Activated naive CD4-positive, alpha-beta T cell treated with anti-CD3 and anti-CD28 coated beads for 36 hours (primary cell): ENCODE data around the gene EGFL6. TPM values are rescaled to one million over a fixed set of nuclear protein-coding genes. Genes with fewer than 3 reads are reported as not detected.

ENCODE experiments used
- CTCF ChIA-PET: fragments of 350-600 bp; sonication (Branson Sonifier 250); formaldehyde crosslinking; loops from one replicate; lab custom pipeline; 2021; ENCODE audit warnings: antibody characterized with exemption; lab: Charles Lee
- DNase-seq: peaks from one replicate; pipeline ENCODE4 v3.0.0-alpha.2; 2020
- H3K27ac Mint-ChIP-seq: one replicate; pipeline ENCODE4 v1.8.0; 2021; ENCODE audit warnings: mild to moderate bottlenecking, mixed read lengths
- H3K27me3 Mint-ChIP-seq: one replicate; pipeline ENCODE4 v1.8.0; 2021; ENCODE audit warnings: low read depth, mixed read lengths
- H3K36me3 Mint-ChIP-seq: one replicate; pipeline ENCODE4 v1.8.0; 2021; ENCODE audit warnings: low read depth, mixed read lengths
- H3K4me1 Mint-ChIP-seq: one replicate; pipeline ENCODE4 v1.8.0; 2021; ENCODE audit warnings: low read depth, mixed read lengths
- H3K4me3 Mint-ChIP-seq: one replicate; pipeline ENCODE4 v1.8.0; 2021; ENCODE audit warnings: mild to moderate bottlenecking, moderate library complexity, mixed read lengths
- H3K9me3 Mint-ChIP-seq: one replicate; pipeline ENCODE4 v1.8.0; 2021; ENCODE audit warnings: mixed read lengths
- intact Hi-C: fragments of 100-400 bp; cut with micrococcal nuclease; formaldehyde crosslinking; loops from one replicate; pipeline ENCODE4 v1.15.1; 2023
- total RNA-seq, 2 experiments: library from RNA; stranded (reverse); gene quantifications; one replicate each; pipeline ENCODE4 v1.2.3, GENCODE V29; 2021

Gene EGFL6
- total RNA-seq: under 1 TPM in 1 of 2 experiments, not detected in 1; 0.12 TPM

DNA sequence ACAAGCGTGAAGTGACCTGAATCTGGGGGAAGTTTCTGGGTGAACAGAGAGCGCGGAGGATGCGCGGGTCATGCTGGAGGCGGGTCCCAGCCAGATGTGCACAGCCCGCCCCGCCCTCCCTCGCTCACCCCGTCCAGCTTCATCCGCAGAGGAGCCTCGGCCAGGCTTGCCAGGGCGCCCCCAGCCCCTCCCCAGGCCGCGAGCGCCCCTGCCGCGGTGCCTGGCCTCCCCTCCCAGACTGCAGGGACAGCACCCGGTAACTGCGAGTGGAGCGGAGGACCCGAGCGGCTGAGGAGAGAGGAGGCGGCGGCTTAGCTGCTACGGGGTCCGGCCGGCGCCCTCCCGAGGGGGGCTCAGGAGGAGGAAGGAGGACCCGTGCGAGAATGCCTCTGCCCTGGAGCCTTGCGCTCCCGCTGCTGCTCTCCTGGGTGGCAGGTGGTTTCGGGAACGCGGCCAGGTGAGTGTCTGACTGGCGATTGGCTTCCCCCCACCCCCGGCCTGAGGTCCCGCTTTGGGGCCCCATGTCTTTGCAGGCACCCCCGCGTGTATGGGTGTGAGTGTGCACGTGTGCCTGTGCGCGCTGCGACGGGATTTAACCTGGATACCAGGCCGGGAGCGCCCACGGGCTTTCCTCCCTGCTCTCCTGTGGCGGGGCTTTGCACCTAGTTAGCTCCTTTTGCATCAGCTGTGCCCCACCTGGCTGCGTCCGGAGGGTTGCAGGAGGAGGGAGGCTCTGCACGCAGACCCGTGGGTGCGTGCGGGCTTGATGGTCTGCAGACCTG is at the start of gene EGFL6:
EGFL6 (plus strand) TSS at position 123 of the 782 bp plus-strand sequence; CDS start at position 384, 261 bp downstream.
- CTCF ChIA-PET: no interaction called here
- H3K4me1 Mint-ChIP-seq: peaks cover 12% of the 10 kb centered on the region
- peak within 1 kb of the TSS; percentile 6 for H3K4me3 Mint-ChIP-seq
- H3K27ac Mint-ChIP-seq: no peak within 1 kb of the TSS
- H3K9me3 Mint-ChIP-seq: no peaks in the 10 kb centered on the region
- H3K27me3 Mint-ChIP-seq: peaks cover 22% of the 10 kb centered on the region
- DNase-seq: no peak
- H3K36me3 Mint-ChIP-seq: no peaks in the 10 kb centered on the region
- intact Hi-C loops: loop anchor here (2.0 kb wide), 1 partner anchor 19 kb away; no protein-coding TSS in a partner anchor

GRCh38 chrX:13520351-13520750 is 49.0 kb upstream of the EGFL6 start:
- H3K4me1 Mint-ChIP-seq: no peaks in the 10 kb centered on the region
- H3K27ac Mint-ChIP-seq: no peak overlapping the region
- H3K4me3 Mint-ChIP-seq: no peak overlapping the region
- no peaks in the 10 kb centered on the region for H3K27me3 Mint-ChIP-seq
- DNase-seq: no peak
- CTCF ChIA-PET: no interaction called here
- intact Hi-C loops: no loop called here
- no peaks in the 10 kb centered on the region for H3K9me3 Mint-ChIP-seq
- H3K36me3 Mint-ChIP-seq: no peaks in the 10 kb centered on the region

- DNase-seq: no peak
- no peaks in the 10 kb centered on the region for H3K4me1 Mint-ChIP-seq
- CTCF ChIA-PET: interaction anchor here (1.3 kb wide), 1 partner anchor 14 kb away, joined by 3 read pairs; no protein-coding TSS in a partner anchor
- no peaks in the 10 kb centered on the region for H3K36me3 Mint-ChIP-seq
- H3K9me3 Mint-ChIP-seq: no peaks in the 10 kb centered on the region
- H3K27me3 Mint-ChIP-seq: no peaks in the 10 kb centered on the region
- intact Hi-C loops: no loop called here
- no peak overlapping the region for H3K27ac Mint-ChIP-seq
- no peak overlapping the region for H3K4me3 Mint-ChIP-seq
These were observed 48.5 kb upstream of the EGFL6 start for GRCh38 chrX:13520936-13521335.

GRCh38 chrX:13522811-13523210 is 46.6 kb upstream of the EGFL6 start:
- CTCF ChIA-PET: interaction anchor here (0.7 kb wide), 1 partner anchor 82 kb away, joined by 3 read pairs; no protein-coding TSS in a partner anchor
- intact Hi-C loops: no loop called here
- Mint-ChIP-seq H3K36me3 (no peaks in the 10 kb centered on the region), H3K9me3 (no peaks in the 10 kb centered on the region), H3K27ac (no peak overlapping the region), H3K4me3 (no peak overlapping the region), H3K27me3 (no peaks in the 10 kb centered on the region), H3K4me1 (no peaks in the 10 kb centered on the region)
- DNase-seq: no peak

- no peak overlapping the region for H3K27ac Mint-ChIP-seq
- no peaks in the 10 kb centered on the region for H3K36me3 Mint-ChIP-seq
- no peaks in the 10 kb centered on the region for H3K4me1 Mint-ChIP-seq
- H3K4me3 Mint-ChIP-seq: no peak overlapping the region
- no peaks in the 10 kb centered on the region for H3K27me3 Mint-ChIP-seq
- intact Hi-C loops: no loop called here
- CTCF ChIA-PET: interaction anchor here (2.0 kb wide), 1 partner anchor 26 kb away, joined by 6 read pairs; no protein-coding TSS in a partner anchor
- H3K9me3 Mint-ChIP-seq: no peaks in the 10 kb centered on the region
- no peak for DNase-seq
These were observed 35.7 kb upstream of the EGFL6 start for GRCh38 chrX:13533726-13534125.

DNA sequence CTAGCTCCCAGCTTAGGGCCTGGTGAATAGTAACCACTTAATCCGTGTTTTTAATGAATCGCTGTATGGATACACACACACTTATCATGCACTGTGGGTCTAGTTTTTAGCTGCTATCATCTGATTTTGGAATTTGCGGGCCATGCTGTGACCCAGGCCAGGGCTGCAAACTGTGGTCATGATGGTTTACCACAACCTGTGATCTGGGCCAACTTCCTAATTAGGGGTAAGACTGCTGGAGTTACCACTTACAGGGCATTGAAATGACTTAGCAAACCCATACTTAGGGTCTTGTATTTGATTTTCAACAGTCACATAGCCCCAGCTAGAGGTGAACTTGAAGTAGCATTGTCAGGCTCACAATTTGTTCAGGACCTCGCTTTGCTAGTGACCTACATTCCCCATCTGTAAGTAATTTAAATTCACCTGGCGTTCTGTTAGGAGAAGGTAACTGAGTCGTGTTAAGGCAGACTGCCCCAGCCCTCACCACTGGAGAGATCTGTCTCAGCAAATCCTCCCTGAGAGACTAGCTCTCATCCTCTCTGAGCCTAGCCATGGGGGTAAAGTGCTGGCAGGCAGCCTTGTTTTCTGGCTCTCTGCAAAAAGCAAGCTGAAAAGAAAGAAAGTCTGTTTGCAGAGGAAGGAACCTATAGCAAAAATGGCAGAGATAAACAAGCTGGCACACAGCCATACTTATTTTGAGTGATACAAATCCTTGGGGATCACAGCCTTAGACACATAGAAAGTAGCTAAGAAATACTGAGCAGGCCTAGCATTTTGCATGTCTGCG is 33.8 kb upstream of the EGFL6 start:
- H3K4me3 Mint-ChIP-seq: no peak overlapping the region
- intact Hi-C loops: no loop called here
- CTCF ChIA-PET: no interaction called here
- H3K36me3 Mint-ChIP-seq: no peaks in the 10 kb centered on the region
- H3K4me1 Mint-ChIP-seq: no peaks in the 10 kb centered on the region
- DNase-seq: no peak
- H3K27me3 Mint-ChIP-seq: no peaks in the 10 kb centered on the region
- no peak overlapping the region for H3K27ac Mint-ChIP-seq
- H3K9me3 Mint-ChIP-seq: no peaks in the 10 kb centered on the region

GRCh38 chrX:13536551-13536950 is 32.9 kb upstream of the EGFL6 start:
- Mint-ChIP-seq H3K27ac (no peak overlapping the region), H3K27me3 (no peaks in the 10 kb centered on the region), H3K36me3 (no peaks in the 10 kb centered on the region), H3K4me3 (no peak overlapping the region), H3K4me1 (no peaks in the 10 kb centered on the region), H3K9me3 (no peaks in the 10 kb centered on the region)
- intact Hi-C loops: no loop called here
- no peak for DNase-seq
- CTCF ChIA-PET: no interaction called here

GRCh38 chrX:13538414-13538813 is 31.0 kb upstream of the EGFL6 start:
- H3K36me3 Mint-ChIP-seq: no peaks in the 10 kb centered on the region
- no peaks in the 10 kb centered on the region for H3K27me3 Mint-ChIP-seq
- H3K4me1 Mint-ChIP-seq: no peaks in the 10 kb centered on the region
- H3K4me3 Mint-ChIP-seq: no peak overlapping the region
- intact Hi-C loops: no loop called here
- H3K9me3 Mint-ChIP-seq: no peaks in the 10 kb centered on the region
- H3K27ac Mint-ChIP-seq: no peak overlapping the region
- CTCF ChIA-PET: interaction anchor here (1.3 kb wide), 1 partner anchor 31 kb away, joined by 3 read pairs; no protein-coding TSS in a partner anchor
- no peak for DNase-seq

GRCh38 chrX:13540602-13541001 is 28.8 kb upstream of the EGFL6 start:
- Mint-ChIP-seq H3K4me3 (no peak overlapping the region), H3K36me3 (no peaks in the 10 kb centered on the region), H3K27me3 (no peaks in the 10 kb centered on the region), H3K4me1 (no peaks in the 10 kb centered on the region), H3K27ac (no peak overlapping the region), H3K9me3 (no peaks in the 10 kb centered on the region)
- intact Hi-C loops: no loop called here
- DNase-seq: no peak
- CTCF ChIA-PET: interaction anchor here (0.8 kb wide), 1 partner anchor 25 kb away, joined by 3 read pairs; no protein-coding TSS in a partner anchor

DNA sequence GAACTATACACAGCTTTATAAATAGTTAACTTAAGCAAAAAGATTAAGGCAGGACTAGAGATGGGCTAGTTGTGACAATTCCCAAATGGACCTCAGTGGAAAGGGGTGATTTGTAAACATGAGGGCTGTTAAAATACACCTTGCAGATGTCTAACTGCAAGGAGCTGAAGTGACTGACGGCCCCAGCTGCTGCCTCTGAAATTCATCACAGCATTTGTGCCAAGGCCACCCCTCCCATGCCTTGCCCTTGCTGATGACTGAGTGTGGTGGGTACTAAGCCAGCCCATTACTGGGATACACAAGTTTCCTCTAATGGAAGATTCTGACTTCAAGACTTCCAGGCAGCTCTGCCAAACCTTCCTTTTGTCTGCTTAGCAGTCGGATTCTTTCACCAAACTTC is 23.7 kb upstream of the EGFL6 start:
- Mint-ChIP-seq H3K4me3 (no peak overlapping the region), H3K9me3 (no peaks in the 10 kb centered on the region), H3K27me3 (peaks cover 2% of the 10 kb centered on the region), H3K36me3 (no peaks in the 10 kb centered on the region), H3K4me1 (peaks cover 13% of the 10 kb centered on the region), H3K27ac (no peak overlapping the region)
- no peak for DNase-seq
- CTCF ChIA-PET: no interaction called here
- intact Hi-C loops: loop anchor here (5.0 kb wide), 1 partner anchor 453 kb away; no protein-coding TSS in a partner anchor

DNA sequence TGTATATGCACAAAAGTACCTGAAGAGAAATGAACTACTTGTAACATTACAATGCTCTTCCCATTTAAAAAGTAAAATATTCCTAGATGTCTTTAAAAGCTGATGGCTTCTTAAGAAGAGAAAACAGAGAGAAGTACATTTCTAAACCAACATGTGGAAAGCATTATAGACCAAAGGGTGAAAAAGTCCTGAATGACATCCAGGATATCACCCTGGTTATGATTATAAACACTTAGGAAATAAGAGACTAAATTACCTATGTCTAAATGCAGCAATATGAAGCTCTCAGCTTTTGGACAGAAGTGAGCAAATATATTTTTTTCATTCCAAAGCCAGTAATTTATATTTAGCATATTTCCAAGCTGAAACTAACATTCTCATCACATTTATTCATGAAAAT is 21.7 kb upstream of the EGFL6 start:
- CTCF ChIA-PET: no interaction called here
- no peak overlapping the region for H3K27ac Mint-ChIP-seq
- no peaks in the 10 kb centered on the region for H3K36me3 Mint-ChIP-seq
- intact Hi-C loops: loop anchor here (5.0 kb wide), 1 partner anchor 455 kb away; no protein-coding TSS in a partner anchor
- DNase-seq: no peak
- no peaks in the 10 kb centered on the region for H3K9me3 Mint-ChIP-seq
- no peak overlapping the region for H3K4me3 Mint-ChIP-seq
- peaks cover 13% of the 10 kb centered on the region for H3K4me1 Mint-ChIP-seq
- H3K27me3 Mint-ChIP-seq: peaks cover 2% of the 10 kb centered on the region

DNA sequence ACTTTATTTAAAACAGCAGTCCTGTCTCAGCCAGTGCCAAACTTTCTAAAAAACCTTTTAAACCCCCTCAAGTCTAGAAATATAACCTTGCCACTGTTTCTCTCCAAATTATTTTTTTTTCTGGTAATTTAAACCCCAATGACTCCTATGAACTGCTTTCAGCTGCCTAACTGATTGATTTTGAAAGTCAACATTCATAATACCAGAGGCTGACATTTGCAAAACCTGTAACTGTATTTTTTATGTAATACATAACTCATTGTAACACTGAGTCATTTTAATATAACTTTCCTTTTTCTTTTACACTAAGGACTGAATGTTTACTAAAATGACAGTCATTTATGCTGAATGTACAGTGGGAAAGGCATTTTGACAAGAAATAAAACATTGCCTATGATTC is 19.1 kb upstream of the EGFL6 start:
- Mint-ChIP-seq H3K27me3 (peaks cover 4% of the 10 kb centered on the region), H3K36me3 (no peaks in the 10 kb centered on the region), H3K9me3 (peaks cover 2% of the 10 kb centered on the region), H3K4me3 (no peak overlapping the region), H3K27ac (peak overlapping the region; percentile 46), H3K4me1 (peaks cover 13% of the 10 kb centered on the region)
- intact Hi-C loops: loop anchor here (1.0 to 5.0 kb wide), 7 partner anchors 20 to 1652 kb away; partner anchors contain the start of genes OFD1, TCEANC and TRAPPC2
- CTCF ChIA-PET: interaction anchor here (1.5 kb wide), 1 partner anchor 96 kb away, joined by 5 read pairs; no protein-coding TSS in a partner anchor
- no peak for DNase-seq
